ENCODE data around the gene TIPIN. TPM values are rescaled to one million over a fixed set of nuclear protein-coding genes. Genes with fewer than 3 reads are reported as not detected.
"Not testable (repeated sequence)": the region's sequence is repeated elsewhere in the genome, so short reads cannot be mapped to it uniquely, and the experiment has no call there.

The TIPIN gene
- total RNA-seq, 2 donors from 2014 or later, result 2.8 to 13.1 TPM

DNA sequence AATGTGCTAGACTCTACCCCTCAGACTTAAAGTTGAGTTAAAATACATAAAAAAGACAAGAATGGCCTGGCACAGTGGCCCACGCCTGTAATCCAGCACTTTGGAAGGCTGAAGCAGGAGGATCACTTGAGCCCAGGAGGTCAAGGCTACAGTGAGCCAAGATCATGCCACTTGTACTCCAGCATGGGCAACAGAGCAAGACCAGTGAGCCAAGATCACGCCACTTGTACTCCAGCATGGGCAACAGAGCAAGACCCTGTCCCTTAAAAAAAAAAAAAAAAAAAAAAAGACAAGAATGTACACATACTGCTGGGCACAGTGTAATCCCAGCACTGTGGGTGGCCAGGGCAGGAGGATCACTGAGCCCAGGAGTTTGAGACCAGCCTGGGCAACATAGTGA is 45.7 kb downstream of the TIPIN start:
- DNase-seq (ENCODE audit: low spot score), result no peak
- no peak for TF ChIP-seq CTCF (IDR thresholded peaks at IDR 0.05)
- H3K9me3 ChIP-seq, result no peaks in the 10 kb centered on the region
- H3K27me3 ChIP-seq (replicated peaks; ENCODE audit: insufficient read depth), result no peaks in the 10 kb centered on the region
- H3K36me3 ChIP-seq, result peaks cover 39% of the 10 kb centered on the region
- H3K27ac ChIP-seq, result no peak overlapping the region
- H3K4me3 ChIP-seq, result no peak overlapping the region
- ATAC-seq (ENCODE audit: insufficient number of reproducible peaks, low FRiP score, low read depth), result no peak
- no peaks in the 10 kb centered on the region for H3K4me1 ChIP-seq (ENCODE audit: control insufficient read depth in 1 of 2, low read depth in 2 of 2)

DNA sequence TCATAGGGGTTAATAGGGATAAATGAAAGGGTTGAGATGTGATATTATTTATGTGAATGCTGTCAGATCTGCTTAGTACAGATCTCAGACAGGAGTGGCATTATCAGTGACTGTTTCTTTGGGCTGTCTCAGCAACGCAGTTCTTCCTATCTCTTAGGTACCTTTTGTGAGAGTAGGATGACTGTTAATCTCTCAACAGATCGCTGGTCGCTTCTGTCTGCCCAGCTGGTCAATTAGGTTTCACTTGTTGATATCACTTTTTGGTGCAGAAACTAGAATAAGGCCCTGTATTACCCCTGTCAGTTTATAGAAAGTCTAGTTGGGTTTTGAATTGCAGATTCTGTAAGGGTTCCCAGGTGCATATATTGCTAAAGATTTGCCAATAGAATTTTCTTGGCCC is 46.7 kb downstream of the TIPIN start:
- no peak for DNase-seq (ENCODE audit: low spot score)
- TF ChIP-seq CTCF (IDR thresholded peaks at IDR 0.05), result no peak
- H3K36me3 ChIP-seq, result peaks cover 34% of the 10 kb centered on the region
- ATAC-seq (ENCODE audit: insufficient number of reproducible peaks, low FRiP score, low read depth), result no peak
- H3K9me3 ChIP-seq, result no peaks in the 10 kb centered on the region
- H3K4me1 ChIP-seq (ENCODE audit: control insufficient read depth in 1 of 2, low read depth in 2 of 2), result no peaks in the 10 kb centered on the region
- no peak overlapping the region for H3K4me3 ChIP-seq
- H3K27ac ChIP-seq, result no peak overlapping the region
- H3K27me3 ChIP-seq (replicated peaks; ENCODE audit: insufficient read depth), result no peaks in the 10 kb centered on the region

DNA sequence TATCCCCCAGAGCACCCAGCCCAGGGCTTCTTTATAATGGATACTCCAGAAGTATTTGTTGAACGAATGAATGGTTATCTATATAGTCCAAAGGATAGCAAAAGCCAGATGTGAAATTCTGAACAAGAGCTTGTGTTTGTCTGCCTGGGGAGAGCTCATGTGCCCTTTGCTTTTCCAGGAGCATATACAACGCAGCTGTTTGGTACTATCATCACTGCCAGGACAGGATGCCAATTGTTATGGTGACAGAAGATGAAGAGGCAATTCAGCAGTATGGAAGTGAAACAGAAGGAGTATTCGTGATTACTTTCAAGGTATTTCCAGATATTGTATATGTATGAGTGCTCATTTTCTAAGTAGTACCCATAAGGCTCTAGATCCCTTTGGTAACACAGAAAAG is 48.0 kb downstream of the TIPIN start:
- ATAC-seq (ENCODE audit: insufficient number of reproducible peaks, low FRiP score, low read depth) (no peak), DNase-seq (ENCODE audit: low spot score) (no peak)
- Histone ChIP-seq H3K36me3 (peaks cover 31% of the 10 kb centered on the region), H3K4me3 (no peak overlapping the region), H3K27ac (no peak overlapping the region), H3K9me3 (no peaks in the 10 kb centered on the region), H3K27me3 (replicated peaks; ENCODE audit: insufficient read depth) (no peaks in the 10 kb centered on the region), H3K4me1 (ENCODE audit: control insufficient read depth in 1 of 2, low read depth in 2 of 2) (no peaks in the 10 kb centered on the region)
- TF ChIP-seq CTCF (IDR thresholded peaks at IDR 0.05), result no peak

DNA sequence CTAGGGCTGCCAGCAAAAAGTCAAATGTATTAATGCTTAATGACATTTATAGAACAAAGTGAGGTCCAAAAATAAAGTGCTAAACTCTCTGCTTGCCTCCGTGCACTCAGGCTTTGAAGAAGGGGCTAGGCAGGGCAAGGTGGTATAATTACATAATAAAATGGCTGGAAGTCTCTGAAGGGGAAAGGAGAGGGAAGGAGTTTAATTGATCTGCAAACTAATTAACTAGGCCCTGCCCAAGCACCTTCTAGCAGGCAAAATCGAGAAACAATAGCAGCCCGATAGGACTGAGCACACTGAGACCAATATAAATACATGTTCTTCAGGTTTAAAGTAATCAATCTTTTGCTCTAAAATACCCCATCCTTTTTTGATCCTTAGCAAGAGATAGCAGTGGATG is 50.1 kb downstream of the TIPIN start:
- no peaks in the 10 kb centered on the region for H3K9me3 ChIP-seq
- H3K4me1 ChIP-seq (ENCODE audit: control insufficient read depth in 1 of 2, low read depth in 2 of 2), result no peaks in the 10 kb centered on the region
- H3K27ac ChIP-seq, result no peak overlapping the region
- DNase-seq (ENCODE audit: low spot score) (no peak), ATAC-seq (ENCODE audit: insufficient number of reproducible peaks, low FRiP score, low read depth) (no peak)
- no peak overlapping the region for H3K4me3 ChIP-seq
- H3K27me3 ChIP-seq (replicated peaks; ENCODE audit: insufficient read depth), result no peaks in the 10 kb centered on the region
- no peak for TF ChIP-seq CTCF (IDR thresholded peaks at IDR 0.05)
- H3K36me3 ChIP-seq, result peaks cover 18% of the 10 kb centered on the region

DNA sequence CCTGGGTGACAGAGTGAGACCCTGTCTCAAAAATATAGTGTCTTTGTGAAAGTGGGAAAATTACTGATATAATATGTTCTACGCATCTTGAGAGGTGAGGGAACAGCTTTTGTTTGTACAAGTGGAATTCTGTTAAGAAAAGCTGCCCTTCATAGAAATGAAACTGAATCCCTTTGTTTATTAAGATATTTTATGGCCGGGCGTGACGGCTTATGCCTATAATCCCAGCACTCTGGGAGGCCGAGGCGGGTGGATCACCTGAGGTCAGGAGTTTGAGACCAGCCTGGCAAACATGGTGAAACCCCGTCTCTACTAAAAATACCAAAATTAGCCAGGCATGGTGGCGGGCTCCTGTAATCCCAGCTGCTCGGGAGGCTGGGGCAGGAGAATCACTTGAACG is 52.1 kb downstream of the TIPIN start:
- H3K4me1 ChIP-seq (ENCODE audit: control insufficient read depth in 1 of 2, low read depth in 2 of 2); H3K4me3 ChIP-seq; ATAC-seq (ENCODE audit: insufficient number of reproducible peaks, low FRiP score, low read depth); DNase-seq (ENCODE audit: low spot score); H3K27me3 ChIP-seq (replicated peaks; ENCODE audit: insufficient read depth); H3K27ac ChIP-seq; H3K9me3 ChIP-seq: not testable (repeated sequence)
- H3K36me3 ChIP-seq, result peaks cover 11% of the 10 kb centered on the region

- Histone ChIP-seq H3K4me1 (ENCODE audit: control insufficient read depth in 1 of 2, low read depth in 2 of 2) (no peaks in the 10 kb centered on the region), H3K27ac (no peak overlapping the region), H3K36me3 (peaks cover 7% of the 10 kb centered on the region), H3K27me3 (replicated peaks; ENCODE audit: insufficient read depth) (no peaks in the 10 kb centered on the region), H3K4me3 (no peak overlapping the region), H3K9me3 (no peaks in the 10 kb centered on the region)
- DNase-seq (ENCODE audit: low spot score) (no peak), ATAC-seq (ENCODE audit: insufficient number of reproducible peaks, low FRiP score, low read depth) (no peak)
- TF ChIP-seq CTCF (IDR thresholded peaks at IDR 0.05), result no peak
Measured at GRCh38 chr15:66302489-66303278, 53.8 kb downstream of the TIPIN start.

All from thoracic aorta (tissue), 2 donors.